Activated effector memory CD4-positive, alpha-beta T cell treated with Interleukin-2 at 50 U/mL for 16 hours (primary cell): ENCODE measurements around the gene EXTL1.

Experiments
- DNase-seq: peaks from one replicate; pipeline ENCODE4 v3.0.0-alpha.2; 2020

EXTL1 gene

DNA sequence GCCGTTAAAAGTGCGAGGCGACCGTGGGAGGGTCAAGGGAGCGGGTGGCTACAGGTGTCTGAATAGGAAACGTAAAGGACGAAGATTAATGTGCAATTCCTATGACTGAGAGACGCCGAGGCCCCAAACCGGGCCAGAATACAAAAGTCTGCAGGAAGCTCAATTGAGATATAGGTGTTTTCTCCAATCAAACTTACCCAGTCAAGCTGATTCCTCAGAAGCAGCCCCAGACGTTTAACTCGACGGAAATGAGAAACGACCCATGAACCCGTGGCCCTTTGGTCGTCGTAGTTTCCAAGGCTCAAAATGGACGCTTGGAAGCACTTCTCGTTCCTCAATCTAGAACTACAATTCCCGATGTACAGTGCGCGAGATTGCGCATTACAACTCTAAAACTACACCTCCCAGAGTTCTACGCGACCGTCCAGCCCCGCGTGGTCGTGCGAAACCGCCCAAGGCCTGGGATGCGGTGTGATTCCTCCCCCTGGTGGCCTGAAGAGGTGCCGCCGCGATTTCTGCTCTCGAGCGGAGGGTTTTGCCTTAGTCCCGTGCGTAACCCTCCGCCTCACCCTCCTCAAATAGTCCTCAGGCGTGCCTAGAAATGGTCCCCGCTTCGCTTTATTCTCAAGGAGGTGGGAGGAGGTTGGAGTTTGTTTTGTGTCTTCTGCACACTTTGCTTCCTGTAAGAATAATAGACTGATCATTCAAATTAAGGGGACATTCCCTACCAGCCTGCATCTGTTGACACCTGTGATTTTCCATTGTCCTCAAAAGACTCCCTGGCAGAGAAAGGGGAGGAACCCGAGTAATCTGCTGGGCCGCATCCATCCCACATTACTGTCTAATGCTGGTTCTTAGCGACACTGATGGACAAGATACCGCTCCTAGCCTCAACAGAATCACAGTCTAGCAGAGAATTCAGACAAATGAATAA, 23.5 kb upstream of the EXTL1 start, which contains the start of gene PAFAH2:
PAFAH2 (minus strand) TSS at position 236 of the 934 bp plus-strand sequence. CDS start 7,247 bp downstream, outside the sequence.
- DNase-seq: peak; percentile 93

DNA sequence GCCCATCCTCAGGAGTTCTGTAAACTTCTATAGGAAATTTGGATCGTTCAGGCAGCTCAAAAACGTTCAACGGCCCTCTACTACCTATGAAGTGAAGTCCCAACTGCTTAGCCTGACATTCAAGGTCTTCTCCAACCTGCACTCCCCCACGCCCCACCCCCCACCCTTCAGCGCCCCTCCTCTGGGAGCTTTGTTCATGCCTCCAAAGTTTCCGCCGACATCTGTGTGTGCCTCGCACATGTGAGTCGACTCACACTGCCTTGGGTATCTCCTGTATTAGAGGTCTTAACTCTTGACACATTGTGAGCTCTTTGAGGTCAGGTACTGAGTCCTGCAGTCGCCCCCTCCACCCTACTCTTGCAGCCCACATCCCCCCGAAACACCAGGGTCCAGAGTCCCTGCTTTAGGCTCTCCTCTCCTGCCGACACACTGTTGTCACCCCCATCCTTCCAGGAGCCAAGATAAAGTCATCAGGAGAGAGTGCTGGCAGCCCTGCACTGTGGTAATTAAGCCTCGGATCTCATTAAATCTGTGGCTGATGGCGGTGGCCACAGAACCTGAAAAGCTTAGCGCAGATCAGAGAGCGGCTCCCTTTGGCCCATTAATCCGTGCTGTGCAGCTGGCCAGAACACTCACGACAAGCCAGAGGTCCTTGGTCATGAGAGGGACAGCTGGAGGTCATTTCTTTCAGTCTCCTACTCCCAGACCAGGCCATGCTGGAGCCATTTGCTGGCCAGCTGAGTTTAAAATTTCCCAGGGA, 22.4 kb upstream of the EXTL1 start:
- DNase-seq: no peak

DNA sequence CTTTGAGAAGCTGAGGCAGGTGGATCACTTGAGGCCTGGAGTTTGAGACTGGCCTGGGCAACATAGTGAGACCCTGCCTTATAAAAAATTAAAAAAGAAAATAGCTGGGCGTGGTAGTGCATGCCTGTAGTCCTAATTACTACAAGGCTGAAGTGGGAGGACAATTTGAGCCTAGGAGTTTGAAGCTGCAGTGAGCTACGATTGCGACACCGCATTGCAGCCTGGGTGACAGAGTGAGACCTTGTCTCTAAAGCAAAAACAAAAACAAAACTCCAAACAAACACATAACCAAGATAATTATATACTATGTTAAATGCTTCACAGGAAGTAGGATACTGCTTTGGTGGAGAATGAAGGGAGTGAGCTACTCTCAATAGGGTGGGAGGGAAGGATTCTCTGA, 18.3 kb upstream of the EXTL1 start:
- DNase-seq: no peak

DNA sequence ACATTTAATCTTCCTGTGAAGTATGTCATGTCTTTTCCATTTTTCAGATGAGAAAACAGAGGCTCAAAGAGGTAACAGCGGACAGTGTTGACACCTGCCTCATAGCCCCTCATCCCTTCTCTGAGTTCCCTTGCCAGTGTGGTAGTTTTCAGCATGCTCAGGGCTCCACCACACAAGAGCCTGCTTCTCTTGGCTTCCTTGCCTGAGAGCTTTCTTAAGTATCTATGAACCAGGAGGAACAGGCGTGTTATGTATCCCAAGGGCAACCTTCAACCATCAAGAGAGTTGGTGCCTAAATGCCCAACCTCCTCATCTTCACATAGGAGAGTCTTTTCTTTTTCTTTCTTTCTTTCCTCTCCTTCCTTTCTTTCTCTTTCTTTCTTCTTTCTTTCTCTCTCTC, 17.8 kb upstream of the EXTL1 start:
- no peak for DNase-seq

DNA sequence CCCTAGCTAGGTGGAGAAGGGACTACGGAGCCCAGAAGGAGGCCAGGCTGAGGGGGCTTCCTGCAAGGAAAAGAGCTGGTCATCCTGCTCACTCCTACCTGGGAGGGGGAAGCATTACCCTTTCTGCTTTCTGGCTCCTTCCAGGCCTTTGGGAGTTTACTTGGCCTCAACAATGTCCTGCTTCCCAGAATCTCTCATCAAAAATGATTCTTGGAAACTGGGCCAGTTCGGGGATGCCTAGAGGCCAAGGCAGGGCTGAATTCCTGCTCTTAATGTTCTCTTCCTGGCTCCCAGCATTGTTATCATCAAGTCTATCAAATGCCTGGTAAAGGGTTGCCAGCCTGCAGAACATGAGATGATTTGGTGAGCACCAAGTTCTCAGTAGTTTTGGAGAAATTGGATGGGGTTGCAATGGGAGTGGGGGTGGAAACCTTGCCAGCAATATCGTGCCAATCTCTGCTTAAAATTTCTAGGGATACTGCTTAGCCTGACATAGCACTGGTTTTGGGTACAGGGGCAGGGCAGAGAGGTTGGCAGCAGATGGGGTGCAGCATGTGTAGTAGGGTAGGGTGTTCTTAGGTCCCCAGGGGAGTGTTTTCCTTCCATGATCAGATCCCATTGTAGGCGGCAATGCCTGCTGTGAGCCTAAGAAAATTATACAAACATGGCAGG, 16.0 kb upstream of the EXTL1 start:
- DNase-seq: no peak

DNA sequence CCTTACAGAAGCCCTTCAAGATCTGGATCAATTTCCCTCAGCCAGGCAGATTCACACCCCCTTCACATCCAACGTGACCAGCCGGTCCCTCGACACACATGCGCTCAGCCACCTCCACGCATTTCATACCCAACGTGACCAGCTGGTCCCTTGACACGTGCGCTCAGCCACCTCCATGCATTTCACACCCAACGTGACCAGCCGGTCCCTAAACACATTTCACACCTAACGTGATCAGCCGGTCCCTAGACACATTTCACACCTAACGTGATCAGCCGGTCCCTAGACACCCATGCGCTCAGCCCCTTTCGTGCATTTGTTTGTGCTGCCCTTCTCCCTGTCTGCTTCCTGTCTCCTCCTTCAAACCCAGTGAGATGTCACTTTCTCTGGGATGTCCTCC, 14.9 kb upstream of the EXTL1 start:
- no peak for DNase-seq

DNA sequence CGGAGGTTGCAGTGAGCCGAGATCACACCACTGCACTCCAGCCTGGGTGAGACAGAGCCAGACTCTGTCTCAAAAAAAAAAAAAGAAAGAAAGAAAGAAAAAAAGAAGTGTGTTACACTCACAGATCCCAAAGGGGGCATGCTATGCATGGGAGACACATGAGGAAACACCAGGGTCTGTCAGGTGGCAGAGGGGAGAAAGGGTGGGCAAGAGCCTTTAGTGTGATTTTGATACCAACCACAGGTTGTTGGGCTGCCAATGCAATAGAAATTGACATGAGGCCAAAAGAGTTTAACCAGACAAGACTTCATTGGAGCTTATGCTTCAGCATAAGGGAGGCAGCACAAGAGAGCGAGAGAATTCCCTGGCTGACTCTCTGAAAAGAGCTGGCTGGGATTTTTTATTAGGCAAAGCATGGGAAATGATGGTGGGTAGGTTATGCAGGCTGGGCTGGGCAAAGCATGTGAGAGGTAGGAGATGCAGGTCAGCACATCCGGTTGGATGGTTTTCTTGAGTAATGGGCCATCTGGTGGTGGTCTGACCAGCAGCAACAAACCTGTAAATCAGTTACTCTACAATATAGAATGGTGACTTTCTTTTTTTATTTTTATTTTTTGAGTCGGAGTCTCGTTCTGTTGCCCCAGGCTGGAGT, 11.7 kb upstream of the EXTL1 start:
- no peak for DNase-seq

DNA sequence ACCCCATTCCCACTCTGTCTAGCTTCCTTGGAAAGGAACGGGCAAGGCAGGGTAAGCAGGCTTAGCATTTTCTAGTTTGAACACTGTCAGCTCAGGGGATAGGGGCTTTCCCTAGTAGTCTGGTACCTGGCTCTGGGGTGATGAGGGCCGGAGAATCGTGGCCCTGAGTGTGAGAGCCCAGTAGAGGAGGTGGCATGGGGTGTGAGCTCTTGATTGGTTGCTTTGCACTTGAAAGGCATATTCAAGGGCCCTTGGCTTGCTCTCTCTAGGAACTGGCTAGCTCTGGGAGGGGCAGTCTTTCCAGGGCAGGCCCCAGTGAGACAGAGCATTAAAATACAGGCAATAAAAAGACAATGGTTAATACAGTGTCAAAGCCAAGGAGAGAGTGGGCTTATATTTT, 10.8 kb upstream of the EXTL1 start:
- no peak for DNase-seq

DNA sequence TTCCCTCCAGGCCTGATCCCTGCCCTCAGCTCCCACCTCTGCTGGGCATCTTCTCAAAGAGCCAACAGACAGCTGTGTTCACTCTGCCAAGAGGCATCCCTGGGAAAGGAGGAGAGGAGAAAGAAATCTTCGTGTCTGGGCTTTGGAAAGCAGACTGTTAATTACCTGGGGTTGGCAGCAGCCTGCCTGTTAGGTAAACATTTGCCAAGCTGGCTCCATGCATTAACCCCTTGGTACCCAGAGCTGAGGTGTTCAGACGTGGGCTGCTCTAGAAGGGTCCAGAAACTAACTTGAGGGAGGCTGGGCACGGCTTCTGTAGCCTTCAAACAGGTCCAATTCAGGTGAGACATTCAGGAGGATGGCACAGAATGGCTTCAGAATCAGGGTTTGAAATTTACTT, 8.7 kb upstream of the EXTL1 start:
- DNase-seq: no peak

DNA sequence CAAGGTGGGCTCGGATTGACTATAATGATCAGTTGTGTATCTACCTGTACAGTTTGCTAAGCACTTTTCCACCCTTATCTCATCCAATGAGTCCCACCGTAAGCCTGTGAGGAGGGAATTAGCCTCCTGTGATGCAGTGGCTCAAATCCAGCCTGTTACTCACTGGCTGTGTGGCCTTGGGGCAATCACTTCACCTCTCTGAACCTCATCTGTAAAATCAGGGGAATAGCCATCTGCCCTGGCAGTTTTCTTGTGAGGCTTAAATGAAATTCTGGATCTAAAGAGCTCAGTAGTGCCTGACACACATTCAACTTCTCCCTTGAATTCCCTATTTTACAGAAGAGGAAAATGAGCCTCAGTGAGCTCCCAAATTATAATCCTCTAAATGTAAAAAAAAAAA, 7.4 kb upstream of the EXTL1 start:
- no peak for DNase-seq

DNA sequence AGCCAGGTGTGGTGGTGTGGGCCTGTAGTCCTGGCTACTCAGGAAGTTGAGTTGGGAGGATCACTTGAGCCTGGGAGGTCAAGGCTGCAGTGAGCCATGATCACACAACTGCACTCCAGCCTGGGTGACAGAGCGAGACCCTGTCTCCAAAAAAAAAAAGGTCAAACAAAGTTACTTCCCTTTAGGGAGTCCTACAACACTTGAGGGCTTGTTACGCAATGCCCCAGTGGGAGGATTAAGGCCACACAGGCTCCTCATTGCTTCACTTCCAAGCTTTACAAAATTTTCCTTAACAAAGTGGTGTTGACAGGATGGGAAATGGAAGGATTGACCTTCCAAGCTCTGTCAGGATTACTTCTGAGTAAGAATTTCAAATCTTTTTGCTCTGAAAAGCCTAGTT, 6.2 kb upstream of the EXTL1 start:
- no peak for DNase-seq

DNA sequence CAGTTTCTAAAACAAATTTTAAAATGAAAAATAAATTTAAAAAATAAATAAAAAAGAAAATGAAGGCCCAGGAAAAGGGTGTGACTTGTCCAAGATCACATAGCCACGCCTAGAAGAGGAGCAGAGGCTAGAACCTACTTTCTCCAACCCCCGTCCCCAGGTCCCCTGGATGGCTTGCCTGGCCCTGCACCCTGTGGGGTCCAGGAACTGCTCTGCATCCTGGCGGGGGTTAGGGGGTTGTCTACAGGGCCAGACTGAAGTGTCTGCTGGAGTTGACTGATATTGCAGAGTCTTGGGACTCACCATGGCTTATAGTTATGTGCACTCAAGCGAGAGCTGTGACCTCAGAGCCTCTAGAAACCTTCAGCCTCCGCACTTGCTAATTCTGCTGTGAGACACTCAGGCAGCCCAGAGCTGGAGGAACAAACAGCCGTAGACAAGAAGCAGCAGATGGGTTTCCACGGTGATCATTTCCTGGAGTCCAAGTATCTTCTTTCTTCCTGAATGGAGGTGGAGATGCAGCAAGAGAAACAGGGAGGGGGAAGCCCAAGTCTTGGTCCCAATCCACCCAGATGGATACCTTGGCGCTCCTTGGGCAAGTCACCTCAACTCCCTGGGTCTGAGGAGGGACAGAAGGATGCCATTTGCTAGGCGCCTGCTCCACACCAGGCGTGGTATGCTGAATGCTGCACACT, 5.2 kb upstream of the EXTL1 start:
- DNase-seq: no peak

DNA sequence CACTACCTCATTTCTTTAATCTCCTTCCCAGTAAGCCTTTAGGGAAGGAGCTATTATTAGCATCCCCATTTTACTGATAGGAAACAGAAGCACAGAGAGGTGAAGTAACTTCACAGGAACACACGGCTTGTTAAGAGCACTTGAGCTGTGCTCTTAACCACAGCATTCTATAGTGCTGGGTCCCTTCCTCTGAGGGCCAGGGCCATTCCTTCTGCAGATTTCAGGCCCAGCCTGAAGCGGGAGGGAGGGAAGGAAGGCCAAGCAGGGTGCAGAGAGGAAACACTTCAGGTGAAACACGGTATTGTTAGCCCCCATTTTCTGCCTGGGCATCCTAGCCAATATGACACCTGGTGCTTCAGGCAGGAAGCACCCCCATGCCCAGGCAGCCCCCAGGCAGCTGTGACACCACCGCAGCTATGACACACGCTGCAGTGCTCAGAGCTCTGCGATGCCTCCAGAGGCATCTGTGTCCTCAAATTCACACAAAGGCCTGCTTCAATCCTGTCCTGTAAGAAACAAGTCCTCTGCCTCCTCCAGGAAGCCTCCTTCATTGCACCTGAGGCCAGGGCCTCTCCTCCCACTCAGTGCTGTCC, 4.5 kb upstream of the EXTL1 start:
- DNase-seq: no peak

DNA sequence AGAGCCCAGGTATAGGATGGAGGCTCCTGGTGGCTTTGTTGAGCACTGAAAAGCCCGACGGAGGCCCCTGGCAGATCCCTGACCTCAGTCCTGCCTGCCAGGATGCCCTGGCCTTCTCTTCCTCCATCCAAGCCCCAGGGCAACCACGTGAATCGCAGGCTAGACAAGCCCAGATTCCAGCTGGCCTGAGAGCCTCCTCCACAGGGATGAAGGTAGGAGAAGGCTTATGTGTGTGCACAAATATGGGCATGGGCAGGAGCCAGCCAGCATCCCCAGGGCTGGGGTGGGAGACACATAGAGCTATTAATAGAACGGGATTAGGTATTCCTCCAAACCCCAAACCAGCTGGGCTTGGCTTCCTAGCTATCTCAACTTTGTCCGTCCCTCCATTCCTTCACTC, 4.0 kb upstream of the EXTL1 start:
- DNase-seq: no peak

DNA sequence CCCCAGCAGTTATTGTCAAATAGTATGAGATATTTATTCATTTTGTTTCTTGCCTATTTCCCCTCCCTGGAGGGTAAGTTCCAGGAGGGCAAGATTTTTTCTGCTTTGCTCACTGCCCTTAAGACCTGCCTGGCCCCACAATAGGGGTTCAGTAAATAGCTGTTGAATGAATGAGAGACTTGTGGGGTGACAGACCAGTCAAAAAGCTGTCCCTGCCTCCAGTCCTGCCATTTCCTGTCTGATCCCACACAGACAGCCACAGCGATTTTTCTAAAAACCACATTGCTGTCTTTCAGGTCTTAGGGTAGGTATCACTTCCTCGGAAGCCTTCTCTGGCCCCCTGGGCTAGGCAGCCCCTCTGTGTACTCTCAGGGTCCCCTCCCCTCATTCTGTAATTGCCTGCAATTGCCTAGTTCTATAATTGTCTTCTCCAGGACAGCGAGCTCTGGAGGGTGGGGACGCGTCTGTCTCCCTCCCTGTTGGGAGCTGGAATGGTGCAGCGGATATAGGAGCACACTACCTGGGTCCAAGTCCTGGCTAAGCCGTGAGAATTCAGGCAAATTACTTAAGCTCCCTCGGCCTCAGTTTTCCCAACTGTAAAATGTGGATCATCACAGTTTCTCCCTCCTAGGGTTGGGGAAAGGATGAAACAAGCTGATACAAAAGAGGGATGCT, 1.8 kb upstream of the EXTL1 start:
- DNase-seq: no peak

DNA sequence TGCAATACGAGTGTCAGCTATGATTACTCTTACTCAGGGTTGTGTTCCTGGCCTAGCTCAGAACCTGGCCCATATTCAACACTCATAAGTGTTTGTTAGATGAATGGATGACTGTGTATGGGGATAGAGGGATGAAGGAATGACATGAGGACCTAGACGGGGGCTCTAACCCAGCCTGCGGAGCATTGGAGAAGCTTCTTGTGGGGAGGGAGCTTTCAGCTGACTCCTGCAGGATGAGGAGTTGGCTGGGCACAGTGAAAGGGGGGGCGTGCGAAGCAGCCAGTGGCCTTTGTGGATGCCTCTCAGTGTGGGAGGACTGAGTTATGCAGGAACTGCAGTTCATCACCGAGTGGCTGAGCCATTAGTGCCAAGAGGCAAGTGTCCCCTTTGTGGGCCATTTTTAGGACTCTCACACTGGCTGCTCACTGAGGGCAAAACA, 1.2 kb upstream of the EXTL1 start:
- DNase-seq: no peak

DNA sequence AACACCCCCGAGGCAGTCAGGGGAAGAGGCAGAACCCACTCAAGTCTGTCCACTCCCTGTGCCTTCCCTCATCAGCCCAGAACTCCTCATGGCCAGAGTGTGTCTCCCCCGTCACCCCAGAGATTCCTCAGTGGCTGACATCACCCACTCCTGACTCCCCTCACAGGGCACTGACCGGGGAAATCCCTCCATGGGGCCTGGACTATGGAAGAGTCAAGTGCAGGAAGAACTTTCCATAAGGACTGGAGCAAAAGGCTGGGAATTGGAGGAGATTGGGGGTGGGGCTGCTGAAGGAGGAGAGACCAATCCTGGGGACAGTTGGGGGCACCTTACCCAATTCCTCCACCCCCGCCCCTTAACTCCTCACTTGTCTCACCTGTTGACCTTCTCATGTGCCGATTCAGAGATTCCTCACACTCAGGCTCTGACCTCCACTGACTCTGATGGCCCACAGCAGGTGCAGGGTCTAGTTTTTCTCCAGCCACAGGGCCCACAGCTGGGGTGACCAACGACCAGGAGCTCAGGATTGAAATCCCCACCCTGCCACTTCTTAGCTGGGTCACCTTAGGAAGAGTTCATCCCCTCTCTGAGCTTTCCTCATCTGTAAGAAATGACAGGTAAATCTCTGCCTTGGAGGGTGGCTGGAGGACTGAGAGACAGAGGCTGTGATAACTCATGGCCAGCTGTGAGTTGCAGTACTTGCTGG, 481 bp upstream of the EXTL1 start:
- DNase-seq: no peak

DNA sequence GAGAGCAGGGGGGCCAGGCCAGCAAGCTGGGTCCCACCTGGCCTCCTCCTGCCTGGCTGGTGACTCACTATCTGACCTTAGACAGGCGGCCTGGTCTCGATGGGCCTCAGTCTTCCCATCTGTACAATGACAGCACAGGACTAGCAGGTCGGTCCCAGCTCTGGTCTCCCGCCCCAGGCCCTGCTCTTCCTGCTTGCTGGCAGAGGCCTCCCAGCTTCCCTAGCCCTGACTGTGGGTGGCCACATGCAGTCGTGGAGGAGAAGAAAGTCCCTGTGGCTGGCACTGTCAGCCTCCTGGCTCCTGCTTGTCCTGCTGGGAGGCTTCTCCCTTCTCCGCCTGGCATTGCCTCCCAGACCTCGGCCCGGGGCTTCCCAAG, 817 bp downstream of the EXTL1 start:
- DNase-seq: no peak

DNA sequence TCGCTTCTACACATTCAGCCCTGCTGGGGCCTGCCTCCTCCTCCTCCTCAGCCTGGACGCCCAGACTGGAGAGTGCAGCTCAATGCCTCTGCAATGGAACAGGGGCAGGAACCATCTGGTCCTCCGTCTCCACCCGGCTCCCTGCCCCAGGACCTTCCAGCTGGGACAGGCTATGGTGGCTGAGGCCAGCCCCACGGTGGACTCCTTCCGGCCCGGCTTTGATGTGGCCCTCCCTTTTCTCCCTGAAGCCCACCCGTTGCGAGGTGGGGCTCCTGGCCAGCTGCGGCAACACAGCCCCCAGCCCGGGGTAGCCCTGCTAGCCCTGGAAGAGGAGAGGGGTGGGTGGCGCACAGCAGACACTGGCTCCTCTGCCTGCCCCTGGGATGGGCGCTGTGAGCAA, 1.4 kb downstream of the EXTL1 start:
- no peak for DNase-seq

DNA sequence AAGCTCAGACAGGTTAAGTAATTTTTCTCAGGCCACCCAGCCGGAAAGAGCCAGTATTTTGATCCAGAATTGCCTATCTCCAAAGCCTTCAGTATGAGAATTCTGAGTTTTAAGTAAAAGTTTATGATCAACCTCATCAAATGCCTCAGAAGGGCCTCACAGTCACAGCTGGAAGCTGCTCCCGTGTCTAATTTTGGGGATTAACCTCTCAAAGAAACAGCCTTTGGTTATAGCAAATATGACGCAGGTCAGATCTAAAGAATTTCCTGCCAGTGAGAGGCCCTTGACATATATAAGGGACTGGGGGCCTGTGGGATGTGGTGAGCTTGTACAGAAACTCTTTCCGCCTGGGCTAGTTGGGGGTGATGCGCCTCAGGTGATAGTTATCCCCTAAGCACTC, 2.3 kb downstream of the EXTL1 start:
- no peak for DNase-seq

DNA sequence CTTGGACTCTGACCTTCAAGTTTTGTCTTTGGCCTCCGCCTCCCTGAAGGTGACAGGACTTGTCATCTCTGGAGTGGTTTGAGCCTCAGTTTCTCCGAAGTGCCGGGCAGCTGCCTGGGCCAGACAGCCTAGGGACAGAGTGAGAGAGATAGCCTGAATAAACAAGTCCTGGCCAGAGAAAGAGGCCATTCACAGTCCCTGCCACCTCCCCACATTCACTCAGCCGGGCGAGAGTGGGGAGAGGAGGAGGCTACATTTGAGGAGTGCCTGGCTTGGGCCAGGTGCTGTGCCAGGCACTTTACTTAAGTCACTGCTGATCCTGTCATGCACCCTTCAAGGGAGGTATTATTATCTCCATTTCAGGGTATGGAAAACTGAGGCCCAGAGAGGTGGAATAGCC, 3.5 kb downstream of the EXTL1 start:
- DNase-seq: no peak
